Hepatic stellate cell (primary cell): ENCODE data around the gene EXOSC6.
A peak's percentile ranks its signal among the peaks of the same experiment; 100 is the strongest.
"Not testable (repeated sequence)": the region's sequence is repeated elsewhere in the genome, so short reads cannot be mapped to it uniquely, and the experiment has no call there.

Source experiments
- DNase-seq: peaks from one replicate; pipeline ENCODE4 v3.0.0; 2011; ENCODE audit warnings: low spot score

The EXOSC6 gene

DNA sequence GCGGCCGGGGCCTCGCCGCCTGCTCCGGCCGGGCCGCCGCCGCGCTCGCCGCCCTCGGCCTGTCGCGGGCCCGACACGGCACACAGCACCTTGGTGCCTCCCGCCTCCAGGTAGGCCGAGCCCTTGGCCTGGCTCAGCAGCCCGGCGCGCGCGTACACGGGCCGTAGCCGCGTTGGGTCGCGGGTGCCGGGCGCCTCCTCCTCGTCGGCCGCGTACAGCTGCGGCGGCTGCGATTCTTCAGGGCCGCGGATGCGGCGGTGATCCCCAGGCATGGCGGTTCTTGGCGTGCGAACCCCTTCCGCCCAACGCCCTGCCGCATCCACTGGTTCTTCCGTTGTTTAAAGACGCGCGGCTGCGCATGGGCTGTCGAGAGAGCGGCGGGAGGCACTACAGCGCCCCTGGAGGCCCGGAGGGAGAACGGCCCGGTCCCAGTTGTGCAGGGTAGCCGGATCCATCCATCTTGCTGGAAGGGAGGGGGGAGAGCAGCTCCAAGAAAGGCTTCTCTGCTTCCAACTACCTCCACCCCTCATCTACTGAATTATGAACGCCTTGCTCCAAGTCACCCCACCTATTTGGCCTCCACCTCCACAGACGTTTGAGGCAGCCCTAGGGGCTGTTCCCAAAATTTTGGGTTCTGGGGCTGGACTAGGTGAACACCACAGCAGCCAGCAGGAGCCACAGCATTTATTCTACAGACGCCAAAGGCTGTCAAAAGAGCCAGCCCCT is at the start of gene EXOSC6:
Gene EXOSC6, minus strand, starts transcription at position 312 of the 726 bp plus-strand sequence. Its CDS starts 40 bp downstream, at position 272.
- peak; percentile 93 for DNase-seq

DNA sequence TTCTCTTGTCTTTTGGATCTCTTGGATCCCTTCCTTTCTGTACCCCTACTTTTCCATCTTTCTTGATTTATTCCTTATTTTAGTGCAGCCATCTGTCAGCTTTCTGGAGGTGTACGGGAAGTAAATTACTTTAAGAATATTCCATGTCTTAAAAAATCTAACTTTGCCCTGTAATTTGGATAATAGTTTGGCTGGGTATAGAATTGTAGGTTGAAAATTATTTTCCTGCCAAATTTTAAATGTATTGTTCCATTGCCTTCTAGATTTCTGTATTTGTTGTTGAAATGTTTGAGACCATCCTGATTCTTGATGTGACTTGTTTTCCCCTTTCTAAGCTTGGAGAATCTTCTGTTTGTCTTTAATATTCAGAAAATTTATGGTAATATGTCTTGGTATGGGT is 49.4 kb upstream of the EXOSC6 start:
- DNase-seq = no peak

DNA sequence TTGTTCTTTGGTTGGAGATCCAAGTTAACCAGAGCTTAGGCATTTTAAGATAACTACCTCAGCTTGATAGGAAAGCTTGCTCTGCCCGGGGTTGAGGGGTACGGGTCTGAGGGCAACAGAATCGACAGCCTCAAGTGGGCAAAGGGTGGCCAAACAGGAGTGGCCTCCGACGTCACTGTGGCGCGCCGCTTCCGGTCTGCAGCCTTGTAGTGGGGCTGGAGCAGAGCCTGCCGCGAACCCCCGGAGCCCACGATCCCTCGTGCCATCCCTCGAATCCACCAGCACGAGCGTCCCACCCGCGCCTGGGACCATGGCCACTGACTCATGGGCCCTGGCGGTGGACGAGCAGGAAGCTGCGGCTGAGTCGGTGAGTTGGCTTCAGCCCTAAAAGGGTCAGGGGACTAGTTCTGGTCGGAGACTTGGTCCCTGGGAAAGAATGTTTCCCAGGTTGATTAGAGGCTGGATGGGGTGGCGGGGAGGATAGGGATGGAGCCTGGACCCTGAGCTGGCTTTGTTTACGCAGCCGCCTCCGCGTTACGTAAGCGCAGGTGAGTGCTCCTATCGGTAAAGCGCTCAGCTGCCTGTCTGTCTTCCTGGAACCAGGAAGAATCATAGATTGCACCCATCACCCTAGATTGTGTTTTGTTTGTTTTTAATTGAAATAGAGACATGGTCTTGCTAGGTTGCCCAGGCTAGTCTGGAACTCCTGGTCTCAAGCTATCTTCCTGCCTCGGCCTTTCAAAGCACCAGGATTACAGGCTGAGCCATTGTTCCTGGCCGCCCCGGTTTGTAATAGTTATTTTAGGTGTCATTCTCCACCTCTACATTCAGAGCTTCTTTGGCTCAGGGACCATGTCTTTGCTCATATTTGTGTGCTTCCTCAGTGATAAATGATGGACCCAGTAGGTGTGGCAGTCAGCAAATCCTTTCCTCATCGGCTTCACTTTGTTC is 47.5 kb upstream of the EXOSC6 start, which contains the start of gene DDX19B:
Gene DDX19B, plus strand, starts transcription at position 199 of the 951 bp plus-strand sequence. Its CDS starts 112 bp downstream, at position 311.
- DNase-seq = peak; percentile 77

GRCh38 chr16:70295634-70296033 is 43.9 kb upstream of the EXOSC6 start:
- no peak for DNase-seq

GRCh38 chr16:70294385-70295025 is 42.8 kb upstream of the EXOSC6 start:
- no peak for DNase-seq

DNA sequence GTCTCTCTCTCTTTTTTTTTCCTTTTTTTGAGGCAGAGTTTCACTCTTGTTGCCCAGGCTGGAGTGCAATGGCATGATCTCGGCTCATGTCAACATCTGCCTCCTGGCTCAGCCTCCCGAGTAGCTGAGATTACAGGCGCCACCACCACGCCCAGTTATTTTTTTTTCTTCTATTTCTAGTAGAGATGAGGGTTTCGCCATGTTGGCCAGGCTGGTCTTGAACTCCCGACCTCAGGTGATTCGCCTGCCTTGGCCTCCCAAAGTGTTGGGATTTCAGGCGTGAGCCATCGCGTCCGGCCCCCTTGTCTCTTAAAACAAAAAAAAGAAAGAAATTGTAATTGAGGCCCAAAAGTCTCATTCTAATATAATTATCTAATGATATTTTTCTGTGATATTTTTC is 40.4 kb upstream of the EXOSC6 start:
- not testable (repeated sequence) for DNase-seq

- no peak for DNase-seq
Measured at GRCh38 chr16:70290949-70291519, 39.3 kb upstream of the EXOSC6 start.

DNA sequence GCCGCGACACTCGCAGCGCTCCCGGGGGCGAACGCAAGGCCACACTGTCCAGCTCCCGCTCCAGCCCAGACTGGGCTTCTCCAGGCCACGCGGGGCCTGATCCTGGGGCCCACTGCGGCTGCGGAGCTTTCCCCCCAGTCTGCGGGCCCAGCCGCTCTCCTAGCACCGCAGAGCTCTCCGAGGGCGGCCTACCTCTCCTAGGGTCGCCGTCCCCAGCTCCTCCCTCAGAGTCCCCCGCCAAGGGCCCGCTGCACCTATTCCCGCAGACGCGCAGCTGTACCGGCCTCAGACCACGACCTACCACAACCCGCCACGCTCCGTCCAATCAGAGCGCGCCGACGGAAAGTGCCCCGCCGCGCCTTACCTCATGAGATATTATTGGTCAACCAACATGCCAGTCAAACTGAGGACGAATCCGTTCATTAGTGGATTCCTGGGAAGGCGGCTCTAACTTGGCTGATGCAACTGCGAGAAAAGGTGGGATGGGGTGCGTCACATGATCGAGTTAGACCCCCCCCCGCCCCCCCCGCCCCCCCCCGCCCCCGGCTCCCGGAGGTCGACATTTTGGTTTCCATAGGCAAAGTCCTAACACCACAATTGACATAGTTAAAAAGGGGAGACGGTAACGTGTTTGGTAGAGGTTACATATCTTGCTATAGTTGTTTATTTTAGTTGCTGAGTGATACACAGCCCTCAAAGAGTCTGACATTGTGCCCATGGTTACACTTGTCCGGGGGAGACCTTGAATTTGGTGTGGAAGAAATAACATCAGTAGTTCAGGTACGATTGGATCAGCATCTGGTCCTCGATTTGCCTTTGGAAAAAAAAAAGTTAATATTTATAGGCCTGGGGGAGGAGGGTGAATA is 37.7 kb upstream of the EXOSC6 start, which contains the start of gene AARS1:
Gene AARS1, minus strand, starts transcription at position 278 of the 866 bp plus-strand sequence. CDS start 6,743 bp downstream, outside the sequence.
- DNase-seq = peak; percentile 100

GRCh38 chr16:70287304-70287971 is 35.7 kb upstream of the EXOSC6 start:
- DNase-seq = not testable (repeated sequence)

DNA sequence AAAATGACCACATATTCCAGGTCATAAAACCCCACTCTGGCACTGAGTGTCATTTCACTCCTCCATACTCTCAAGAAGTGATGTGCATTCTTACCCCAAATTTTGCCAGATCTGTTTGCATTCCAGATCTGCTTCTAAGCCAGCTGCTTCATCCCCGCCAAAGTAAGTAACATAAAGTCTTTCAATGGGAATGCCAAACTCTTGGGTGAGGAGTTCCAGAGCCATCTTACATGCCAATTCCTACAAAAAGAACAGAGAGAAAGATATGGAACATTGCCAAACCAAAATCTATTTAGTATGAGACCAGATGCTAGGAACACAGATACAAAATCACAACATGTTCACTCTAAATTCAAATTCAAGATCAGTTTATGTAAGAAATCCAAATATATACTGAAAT is 24.7 kb upstream of the EXOSC6 start:
- no peak for DNase-seq

- DNase-seq = no peak
Measured at GRCh38 chr16:70271696-70272095, 20.0 kb upstream of the EXOSC6 start.

- no peak for DNase-seq
Measured at GRCh38 chr16:70270176-70270575, 18.4 kb upstream of the EXOSC6 start.

GRCh38 chr16:70269471-70269870 is 17.7 kb upstream of the EXOSC6 start:
- DNase-seq = no peak

- not testable (repeated sequence) for DNase-seq
Measured at GRCh38 chr16:70267922-70268321, 16.2 kb upstream of the EXOSC6 start.

GRCh38 chr16:70267516-70267915 is 15.8 kb upstream of the EXOSC6 start:
- peak; percentile 60 for DNase-seq

DNA sequence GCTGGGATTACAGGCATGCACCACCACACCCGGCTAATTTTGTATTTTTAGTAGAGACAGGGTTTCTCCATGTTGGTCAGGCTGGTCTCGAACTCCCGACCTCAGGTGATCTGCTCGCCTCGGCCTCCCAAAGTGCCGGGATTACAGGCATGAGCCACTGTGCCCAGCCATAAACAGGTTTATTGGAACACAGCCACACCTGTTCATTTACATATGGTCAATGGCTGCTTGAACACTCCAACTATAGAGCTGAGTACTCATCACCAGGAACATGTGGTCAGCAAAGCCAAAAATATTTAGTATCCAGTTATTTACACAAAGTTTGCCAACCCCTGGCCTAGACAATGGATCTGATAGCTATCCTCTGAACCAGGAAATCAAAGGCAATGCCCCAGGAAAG is 8.2 kb upstream of the EXOSC6 start:
- DNase-seq = not testable (repeated sequence)

DNA sequence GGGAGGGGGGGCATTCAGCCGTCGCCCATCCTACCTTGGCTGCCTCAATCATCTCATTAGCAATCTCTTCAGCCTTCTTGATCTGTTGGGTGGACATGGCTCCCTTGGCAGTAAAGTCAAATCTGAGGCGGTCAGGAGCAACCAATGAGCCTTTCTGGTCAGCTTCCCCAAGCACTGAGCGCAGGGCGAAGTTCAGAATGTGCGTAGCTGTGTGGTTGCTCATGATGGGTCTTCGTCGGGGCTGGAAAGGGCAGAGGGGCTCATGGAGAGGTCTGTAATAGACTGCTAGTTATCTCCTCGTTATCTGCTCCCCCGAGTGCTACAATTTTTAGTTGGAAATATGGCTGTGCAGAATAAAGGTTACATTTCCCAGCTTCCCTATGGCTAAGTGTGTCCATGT is 7.2 kb upstream of the EXOSC6 start:
- no peak for DNase-seq

- no peak for DNase-seq
Measured at GRCh38 chr16:70258065-70258464, 6.3 kb upstream of the EXOSC6 start.

GRCh38 chr16:70257391-70257790 is 5.7 kb upstream of the EXOSC6 start:
- no peak for DNase-seq

GRCh38 chr16:70255574-70255973 is 3.8 kb upstream of the EXOSC6 start:
- no peak for DNase-seq
